Right cardiac atrium (tissue), 5 donors: ENCODE data around the gene MYLK2. TPM values are rescaled to one million over a fixed set of nuclear protein-coding genes. Genes with fewer than 3 reads are reported as not detected.

Source experiments
- ATAC-seq, 2 donors: fragments of 200-7000 bp; cut with Tn5 transposase; one replicate each; pipeline versions ENCODE4 v1.8.0 to v1.9.1; 2020; ENCODE audit warnings: moderate library complexity in 2 of 2, mild to moderate bottlenecking in 1 of 2
- DNase-seq, 3 donors: peaks; one replicate each; pipeline ENCODE4 v3.0.0-alpha.2; 2020
- H3K27ac ChIP-seq: one replicate; pipeline ENCODE4 v1.5.1; 2013; ENCODE audit warnings: mild to moderate bottlenecking, low read length, control low read depth, moderate library complexity
- H3K27me3 ChIP-seq: one replicate; pipeline ENCODE4 v1.6.1; 2013; ENCODE audit not compliant: control insufficient read depth, insufficient read depth
- H3K4me1 ChIP-seq: one replicate; pipeline ENCODE4 v1.6.1; 2013; ENCODE audit warnings: low read length; ENCODE audit not compliant: control insufficient read depth, insufficient read depth
- H3K4me3 ChIP-seq: one replicate; pipeline ENCODE4 v1.5.1; 2013; ENCODE audit warnings: low read length, control low read depth
- H3K9me3 ChIP-seq: one replicate; pipeline ENCODE4 v1.6.1; 2013; ENCODE audit warnings: low read length; ENCODE audit not compliant: control insufficient read depth
- WGBS: extraction: QIAGEN DNeasy Blood & Tissue Kit; methylation state at CpG from one replicate; pipeline ENCODE4 v1.1.7; 2013; 5-methylcytosine and 5-hydroxymethylcytosine counted together
- intact Hi-C, 4 donors: fragments of 100-400 bp; cut with DNase I; formaldehyde crosslinking; loops; one replicate each; pipeline versions ENCODE4 v1.11.0 to v1.14.0; 2022 to 2023
- polyA plus RNA-seq: library from polyadenylated mRNA; stranded (reverse); fragments of 200-250 nt; gene quantifications from one replicate; pipeline ENCODE4 v1.2.3, GENCODE V29; 2013
- total RNA-seq, 4 donors: library from RNA; stranded (reverse); fragmentation: NEBNext Ultra II Directional; extraction: Animal tissue kit (Norgen Biotek cat#: 25700); gene quantifications; one replicate each; pipeline ENCODE4 v1.2.1, GENCODE V29; 2021
- donor health status: healthy with polysubstance abuse.
- donor health status: DM: no; HTN: yes; CAD: no.
- donor health status: DM: no; HTN: no; CAD: no.
- donor health status: DM: no; HTN: yes; CAD: no; lungs with severe emphysema.
- donor health status: DM: yes; HTN: yes; CAD: no.

MYLK2 gene
- total and polyA plus RNA-seq, 5 donors = 0.51 to 2.0 (median 0.68) TPM

GRCh38 chr20:31836853-31837608, 17.9 kb downstream of the MYLK2 start:
- no peaks in the 10 kb centered on the region for H3K27me3 ChIP-seq
- intact Hi-C loops = no loop called here
- ATAC-seq (no peak), DNase-seq (peak in 2 of 3 donors; percentile 55 to 65)
- no peak overlapping the region for H3K27ac ChIP-seq
- H3K9me3 ChIP-seq = no peaks in the 10 kb centered on the region
- H3K4me3 ChIP-seq = no peak overlapping the region
- peaks cover 11% of the 10 kb centered on the region for H3K4me1 ChIP-seq
- WGBS = 69% methylated on average over 5 of the region's 5 CpGs

GRCh38 chr20:31837896-31838397, 18.8 kb downstream of the MYLK2 start:
- H3K27me3 ChIP-seq = no peaks in the 10 kb centered on the region
- peaks cover 11% of the 10 kb centered on the region for H3K4me1 ChIP-seq
- 43% methylated on average over 3 of the region's 3 CpGs for WGBS
- intact Hi-C loops = no loop called here
- DNase-seq = peak in 1 of 3 donors; percentile 59
- H3K27ac ChIP-seq = no peak overlapping the region
- ATAC-seq = no peak
- no peaks in the 10 kb centered on the region for H3K9me3 ChIP-seq
- H3K4me3 ChIP-seq = no peak overlapping the region

GRCh38 chr20:31838646-31839292, 19.6 kb downstream of the MYLK2 start:
- no peaks in the 10 kb centered on the region for H3K27me3 ChIP-seq
- no peaks in the 10 kb centered on the region for H3K9me3 ChIP-seq
- no peak overlapping the region for H3K4me3 ChIP-seq
- WGBS = 59% methylated on average over 9 of the region's 9 CpGs
- intact Hi-C loops = no loop called here
- ATAC-seq (no peak), DNase-seq (peak in 2 of 3 donors; percentile 23 to 55)
- peaks cover 11% of the 10 kb centered on the region for H3K4me1 ChIP-seq
- no peak overlapping the region for H3K27ac ChIP-seq

- Histone ChIP-seq H3K4me1 (peaks cover 11% of the 10 kb centered on the region), H3K9me3 (no peaks in the 10 kb centered on the region)
Measured at GRCh38 chr20:31839782-31840487, 20.8 kb downstream of the MYLK2 start.

GRCh38 chr20:31840906-31841816, 22.0 kb downstream of the MYLK2 start:
- 65% methylated on average over 15 of the region's 15 CpGs for WGBS
- intact Hi-C loops = no loop called here
- Histone ChIP-seq H3K4me1 (peaks cover 6% of the 10 kb centered on the region), H3K4me3 (no peak overlapping the region), H3K9me3 (no peaks in the 10 kb centered on the region), H3K27me3 (no peaks in the 10 kb centered on the region), H3K27ac (peak overlapping the region; percentile 9)
- peak in 2 of 3 donors; percentile 70 to 75 for DNase-seq
- no peak for ATAC-seq

More at GRCh38 chr20:31839782-31840487, 20.8 kb downstream of the MYLK2 start:
- 73% methylated on average over 5 of the region's 5 CpGs for WGBS
- no peak overlapping the region for H3K4me3 ChIP-seq
- H3K27ac ChIP-seq = no peak overlapping the region
- DNase-seq (peak in 2 of 3 donors; percentile 3 to 31), ATAC-seq (no peak)
- no peaks in the 10 kb centered on the region for H3K27me3 ChIP-seq
- intact Hi-C loops = no loop called here

- Histone ChIP-seq H3K4me3 (no peak overlapping the region), H3K9me3 (no peaks in the 10 kb centered on the region), H3K27ac (peak overlapping the region; percentile 9), H3K4me1 (peaks cover 6% of the 10 kb centered on the region), H3K27me3 (no peaks in the 10 kb centered on the region)
- 35% methylated on average over 8 of the region's 8 CpGs for WGBS
- intact Hi-C loops = no loop called here
- DNase-seq = peak; percentile 67 to 79 (median 74)
- ATAC-seq = peak in 1 of 2 donors; percentile 55
Measured at GRCh38 chr20:31841928-31842327, 22.8 kb downstream of the MYLK2 start.

- no peaks in the 10 kb centered on the region for H3K27me3 ChIP-seq
- H3K27ac ChIP-seq = peak overlapping the region; percentile 28
- H3K4me3 ChIP-seq = no peak overlapping the region
- ATAC-seq = peak; percentile 69 to 78
- peaks cover 6% of the 10 kb centered on the region for H3K4me1 ChIP-seq
- DNase-seq = peak; percentile 79 to 93 (median 87)
- intact Hi-C loops = no loop called here
- WGBS = 45% methylated on average over 12 of the region's 12 CpGs
- H3K9me3 ChIP-seq = no peaks in the 10 kb centered on the region
Measured at GRCh38 chr20:31842471-31843157, 23.5 kb downstream of the MYLK2 start.

- H3K4me3 ChIP-seq = no peak overlapping the region
- intact Hi-C loops = no loop called here
- DNase-seq (peak in 2 of 3 donors; percentile 10 to 33), ATAC-seq (no peak)
- no peaks in the 10 kb centered on the region for H3K27me3 ChIP-seq
- peak overlapping the region; percentile 21 for H3K27ac ChIP-seq
- WGBS = 63% methylated on average over 6 of the region's 6 CpGs
- no peaks in the 10 kb centered on the region for H3K9me3 ChIP-seq
- peaks cover 4% of the 10 kb centered on the region for H3K4me1 ChIP-seq
Measured at GRCh38 chr20:31843288-31843687, 24.1 kb downstream of the MYLK2 start.

- intact Hi-C loops = no loop called here
- H3K4me1 ChIP-seq = peaks cover 4% of the 10 kb centered on the region
- peak overlapping the region; percentile 5 for H3K27ac ChIP-seq
- DNase-seq (peak in 1 of 3 donors; percentile 40), ATAC-seq (no peak)
- H3K27me3 ChIP-seq = no peaks in the 10 kb centered on the region
- H3K9me3 ChIP-seq = no peaks in the 10 kb centered on the region
- H3K4me3 ChIP-seq = no peak overlapping the region
- 79% methylated on average over 5 of the region's 5 CpGs for WGBS
Measured at GRCh38 chr20:31843881-31844280, 24.7 kb downstream of the MYLK2 start.
